Uterus (tissue), 2 donors: ENCODE results near the gene DIRAS1.

Experiments
- POLR2A ChIP-seq, 2 donors: fragments of 450-650 bp; IDR thresholded peaks; one replicate each; pipeline ENCODE4 v1.6.1; 2016; ENCODE audit warnings: antibody characterized with exemption in 2 of 2, mild to moderate bottlenecking in 1 of 2, moderate library complexity in 1 of 2
- TF ChIP-seq, protein P1 (sequence below), 4 experiments: fragments of 200-600 bp in 2 of 4; fragments of 450-650 bp in 2 of 4; sonication (generic) in 2 of 4; IDR thresholded peaks; one replicate each; pipeline ENCODE4 v1.5.1; 2016 to 2019; ENCODE audit warnings: antibody characterized with exemption in 4 of 4, mild to moderate bottlenecking in 2 of 4, moderate library complexity in 1 of 4

DNA sequence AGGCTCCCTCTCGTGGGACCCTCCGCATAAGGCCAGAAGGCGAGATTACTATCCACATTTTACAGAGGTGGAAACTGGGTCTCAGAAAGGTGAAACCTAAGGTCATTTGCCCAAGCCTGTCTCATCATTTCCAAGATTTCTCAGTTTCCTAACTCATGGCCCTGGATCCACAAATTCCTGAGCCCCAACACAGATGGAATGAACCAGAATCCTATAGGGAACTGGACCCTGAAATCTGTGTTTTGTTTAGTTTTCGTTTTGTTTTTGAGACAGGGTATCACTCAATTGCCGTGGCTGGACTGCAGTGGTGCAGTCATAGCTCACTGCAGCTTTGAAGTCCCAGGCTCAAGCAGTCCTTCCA, 18.1 kb downstream of the DIRAS1 start:
- TF ChIP-seq, protein P1, sequence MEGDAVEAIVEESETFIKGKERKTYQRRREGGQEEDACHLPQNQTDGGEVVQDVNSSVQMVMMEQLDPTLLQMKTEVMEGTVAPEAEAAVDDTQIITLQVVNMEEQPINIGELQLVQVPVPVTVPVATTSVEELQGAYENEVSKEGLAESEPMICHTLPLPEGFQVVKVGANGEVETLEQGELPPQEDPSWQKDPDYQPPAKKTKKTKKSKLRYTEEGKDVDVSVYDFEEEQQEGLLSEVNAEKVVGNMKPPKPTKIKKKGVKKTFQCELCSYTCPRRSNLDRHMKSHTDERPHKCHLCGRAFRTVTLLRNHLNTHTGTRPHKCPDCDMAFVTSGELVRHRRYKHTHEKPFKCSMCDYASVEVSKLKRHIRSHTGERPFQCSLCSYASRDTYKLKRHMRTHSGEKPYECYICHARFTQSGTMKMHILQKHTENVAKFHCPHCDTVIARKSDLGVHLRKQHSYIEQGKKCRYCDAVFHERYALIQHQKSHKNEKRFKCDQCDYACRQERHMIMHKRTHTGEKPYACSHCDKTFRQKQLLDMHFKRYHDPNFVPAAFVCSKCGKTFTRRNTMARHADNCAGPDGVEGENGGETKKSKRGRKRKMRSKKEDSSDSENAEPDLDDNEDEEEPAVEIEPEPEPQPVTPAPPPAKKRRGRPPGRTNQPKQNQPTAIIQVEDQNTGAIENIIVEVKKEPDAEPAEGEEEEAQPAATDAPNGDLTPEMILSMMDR (IDR thresholded peaks at IDR 0.05): no peak
- TF ChIP-seq POLR2A (IDR thresholded peaks at IDR 0.05): no peak
